Stimulated activated CD8-positive, alpha-beta memory T cell treated with anti-CD3 and anti-CD28 coated beads, Interleukin-4, amount 100 ng/mL, for 4 hours (primary cell): ENCODE measurements around the gene ZDHHC3.
"Not testable (repeated sequence)": the region's sequence is repeated elsewhere in the genome, so short reads cannot be mapped to it uniquely, and the experiment has no call there.

Experiments
- DNase-seq, 2 donors: peaks; one replicate each; pipeline ENCODE4 v3.0.0-alpha.2; 2020; ENCODE audit warnings: low read depth in 2 of 2, low spot score in 1 of 2

ZDHHC3 gene

GRCh38 chr3:44966795-44967278 lies 9.1 kb downstream of the ZDHHC3 start:
- DNase-seq, result no peak

- DNase-seq, result no peak
Measured at GRCh38 chr3:44965165-44965564, 10.8 kb downstream of the ZDHHC3 start.

- no peak for DNase-seq
Measured at GRCh38 chr3:44963571-44964325, 12.2 kb downstream of the ZDHHC3 start.

GRCh38 chr3:44962621-44963393 lies 13.2 kb downstream of the ZDHHC3 start:
- DNase-seq, result no peak

- no peak for DNase-seq
Measured at GRCh38 chr3:44961888-44962287, 14.1 kb downstream of the ZDHHC3 start.

GRCh38 chr3:44960387-44961026 lies 15.5 kb downstream of the ZDHHC3 start:
- no peak for DNase-seq

- DNase-seq, result no peak
Measured at GRCh38 chr3:44958386-44958785, 17.6 kb downstream of the ZDHHC3 start.

- no peak for DNase-seq
Measured at GRCh38 chr3:44957986-44958385, 18.0 kb downstream of the ZDHHC3 start.

GRCh38 chr3:44955917-44956316 lies 20.1 kb downstream of the ZDHHC3 start:
- DNase-seq, result no peak

- DNase-seq, result no peak
Measured at GRCh38 chr3:44954962-44955361, 21.0 kb downstream of the ZDHHC3 start.

GRCh38 chr3:44954304-44954703 lies 21.7 kb downstream of the ZDHHC3 start:
- no peak for DNase-seq

- no peak for DNase-seq
Measured at GRCh38 chr3:44952689-44953088, 23.3 kb downstream of the ZDHHC3 start.

- DNase-seq, result no peak
Measured at GRCh38 chr3:44950275-44950734, 25.7 kb downstream of the ZDHHC3 start.

GRCh38 chr3:44949770-44950169 lies 26.2 kb downstream of the ZDHHC3 start:
- not testable (repeated sequence) for DNase-seq

- no peak for DNase-seq
Measured at GRCh38 chr3:44948239-44948638, 27.7 kb downstream of the ZDHHC3 start.

- DNase-seq, result no peak
Measured at GRCh38 chr3:44942202-44942921, 33.6 kb downstream of the ZDHHC3 start.

- DNase-seq, result no peak
Measured at GRCh38 chr3:44939581-44940036, 36.4 kb downstream of the ZDHHC3 start.

GRCh38 chr3:44932986-44933944 lies 42.7 kb downstream of the ZDHHC3 start:
- DNase-seq, result no peak

GRCh38 chr3:44932271-44932670 lies 43.7 kb downstream of the ZDHHC3 start:
- no peak for DNase-seq

GRCh38 chr3:44931791-44932190 lies 44.2 kb downstream of the ZDHHC3 start:
- no peak for DNase-seq
